ENCODE data around the gene TMEM150B.

The TMEM150B gene

GRCh38 chr19:55354698-55355212 lies 29.6 kb upstream of the TMEM150B start, which contains the start of gene COX6B2:
Gene COX6B2, minus strand, starts transcription at chr19:55354719. Its CDS starts 198 bp downstream, at chr19:55354521.
- FAIRE-seq, result no peak

- FAIRE-seq, result no peak
These were observed 28.9 kb upstream of the TMEM150B start for GRCh38 chr19:55353803-55354697.

- FAIRE-seq, result no peak
These were observed 28.2 kb upstream of the TMEM150B start for GRCh38 chr19:55353356-55353802.

- no peak for FAIRE-seq
These were observed 27.5 kb upstream of the TMEM150B start for GRCh38 chr19:55352549-55353145.

GRCh38 chr19:55352040-55352439 lies 26.9 kb upstream of the TMEM150B start:
- FAIRE-seq, result no peak

- no peak for FAIRE-seq
These were observed 25.6 kb upstream of the TMEM150B start for GRCh38 chr19:55350620-55351315.

GRCh38 chr19:55348317-55349034 lies 23.3 kb upstream of the TMEM150B start:
- FAIRE-seq, result no peak

GRCh38 chr19:55347442-55348009 lies 22.4 kb upstream of the TMEM150B start:
- FAIRE-seq, result no peak

GRCh38 chr19:55346725-55347441 lies 21.7 kb upstream of the TMEM150B start:
- no peak for FAIRE-seq

- FAIRE-seq, result no peak
These were observed 20.9 kb upstream of the TMEM150B start for GRCh38 chr19:55345818-55346724.

GRCh38 chr19:55345101-55345817 lies 20.1 kb upstream of the TMEM150B start:
- FAIRE-seq, result no peak

- FAIRE-seq, result no peak
These were observed 19.3 kb upstream of the TMEM150B start for GRCh38 chr19:55344444-55344843.

GRCh38 chr19:55341595-55342531 lies 16.7 kb upstream of the TMEM150B start:
- FAIRE-seq, result no peak

GRCh38 chr19:55341171-55341588 lies 16.0 kb upstream of the TMEM150B start:
- FAIRE-seq, result no peak

- FAIRE-seq, result no peak
These were observed 15.6 kb upstream of the TMEM150B start for GRCh38 chr19:55340784-55341147.

GRCh38 chr19:55339889-55340783 lies 15.0 kb upstream of the TMEM150B start:
- no peak for FAIRE-seq

Data from endometrium (tissue), 2 donors.